GM12891 (cell line): ENCODE measurements around the gene ZNF385B.

ENCODE experiments used
- DNase-seq: peaks from one replicate; pipeline ENCODE4 v3.0.0; 2011; ENCODE audit warnings: low spot score; ENCODE audit not compliant: insufficient read length
- FAIRE-seq: peaks from 2 replicates; lab custom pipeline; 2011; peaks lifted over from hg19 to GRCh38; lab: Jason Lieb, UNC
- PAX5 ChIP-seq: IDR thresholded peaks from 2 replicates; pipeline ENCODE4 v1.6.1; 2011; ENCODE audit warnings: low read length, moderate library complexity, mild to moderate bottlenecking; ENCODE audit not compliant: insufficient read depth, severe bottlenecking
- POLR2A ChIP-seq: IDR thresholded peaks from 2 replicates; pipeline ENCODE4 v1.6.1; 2011; ENCODE audit warnings: low read depth, low read length, control low read depth
- POLR2AphosphoS5 ChIP-seq: IDR thresholded peaks from 2 replicates; pipeline ENCODE4 v1.6.1; 2011; ENCODE audit warnings: low read depth, low read length, control low read depth
- POU2F2 ChIP-seq: IDR thresholded peaks from 2 replicates; pipeline ENCODE4 v1.6.1; 2011; ENCODE audit warnings: low read depth, mild to moderate bottlenecking, control low read depth, low read length, moderate library complexity
- SPI1 ChIP-seq: IDR thresholded peaks from 2 replicates; pipeline ENCODE4 v1.6.1; 2011; ENCODE audit warnings: low read depth, low read length, control low read depth
- TAF1 ChIP-seq: IDR thresholded peaks from 2 replicates; pipeline ENCODE4 v1.6.1; 2011; ENCODE audit warnings: low read depth, low read length, control low read depth

ZNF385B gene

GRCh38 chr2:179613299-179613651 is 248.1 kb downstream of the ZNF385B start:
- FAIRE-seq (no peak), DNase-seq (no peak)
- TF ChIP-seq TAF1 (no peak), POU2F2 (no peak), POLR2AphosphoS5 (no peak), PAX5 (no peak), POLR2A (no peak), SPI1 (no peak)

GRCh38 chr2:179612591-179613298 is 248.7 kb downstream of the ZNF385B start:
- no peak for FAIRE-seq
- TF ChIP-seq POLR2A (no peak), SPI1 (no peak), POLR2AphosphoS5 (no peak), TAF1 (no peak), PAX5 (no peak), POU2F2 (no peak)
- DNase-seq, result no peak

- FAIRE-seq (no peak), DNase-seq (no peak)
- TF ChIP-seq TAF1 (no peak), SPI1 (no peak), PAX5 (no peak), POU2F2 (no peak), POLR2A (no peak), POLR2AphosphoS5 (no peak)
These were observed 249.3 kb downstream of the ZNF385B start for GRCh38 chr2:179612108-179612507.

DNA sequence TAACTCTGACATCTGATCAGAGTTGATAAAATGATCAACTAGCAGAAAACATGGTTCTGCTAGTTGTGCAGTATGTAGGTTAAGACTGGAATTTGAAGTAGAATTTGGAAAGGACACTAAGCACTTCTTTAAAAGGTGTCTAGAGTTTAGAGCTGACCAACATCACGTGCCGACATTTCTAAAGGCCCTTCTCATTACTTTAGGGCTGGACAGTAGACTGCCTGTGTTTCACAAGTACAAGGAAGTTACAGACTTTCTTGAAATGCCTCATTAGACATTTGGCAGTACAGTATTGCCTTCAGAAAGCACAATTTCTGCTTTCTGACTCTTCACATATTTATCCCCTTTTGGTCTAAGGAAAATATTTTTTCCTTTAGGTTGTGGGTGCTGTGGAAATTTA is 255.3 kb downstream of the ZNF385B start:
- FAIRE-seq, result no peak
- DNase-seq, result no peak
- TF ChIP-seq POLR2AphosphoS5, result no peak
- no peak for TF ChIP-seq POU2F2
- TF ChIP-seq SPI1, result no peak
- no peak for TF ChIP-seq TAF1
- TF ChIP-seq POLR2A, result no peak
- no peak for TF ChIP-seq PAX5

- TF ChIP-seq POU2F2, result no peak
- no peak for TF ChIP-seq PAX5
- no peak for TF ChIP-seq SPI1
- TF ChIP-seq TAF1, result no peak
- no peak for TF ChIP-seq POLR2A
- TF ChIP-seq POLR2AphosphoS5, result no peak
- FAIRE-seq (no peak), DNase-seq (no peak)
These were observed 256.1 kb downstream of the ZNF385B start for GRCh38 chr2:179605341-179605740.

DNA sequence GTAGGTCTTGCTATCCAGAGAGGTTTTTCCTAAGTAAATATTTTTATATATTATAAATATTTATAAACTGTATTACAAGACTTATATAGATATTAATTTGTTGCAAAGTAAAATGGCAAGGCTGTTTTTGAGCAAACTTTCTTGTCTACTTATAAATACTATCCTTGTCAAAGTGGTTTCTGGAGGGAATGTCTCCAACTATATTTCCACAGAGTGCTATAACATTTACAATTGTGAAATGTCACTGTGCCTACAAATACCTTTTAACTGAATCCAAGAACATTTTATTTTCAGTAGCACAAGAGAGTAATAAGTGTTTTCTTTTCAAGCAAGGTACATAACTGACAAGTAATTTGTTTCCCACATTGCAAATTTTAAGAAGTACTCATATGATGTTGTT is 256.8 kb downstream of the ZNF385B start:
- TF ChIP-seq TAF1, result no peak
- no peak for TF ChIP-seq POU2F2
- no peak for TF ChIP-seq POLR2A
- TF ChIP-seq POLR2AphosphoS5, result no peak
- no peak for TF ChIP-seq PAX5
- TF ChIP-seq SPI1, result no peak
- DNase-seq, result no peak
- FAIRE-seq, result no peak

GRCh38 chr2:179602452-179602851 is 259.0 kb downstream of the ZNF385B start:
- no peak for FAIRE-seq
- no peak for TF ChIP-seq SPI1
- no peak for TF ChIP-seq POLR2A
- TF ChIP-seq POU2F2, result no peak
- no peak for TF ChIP-seq TAF1
- no peak for TF ChIP-seq PAX5
- TF ChIP-seq POLR2AphosphoS5, result no peak
- no peak for DNase-seq

DNA sequence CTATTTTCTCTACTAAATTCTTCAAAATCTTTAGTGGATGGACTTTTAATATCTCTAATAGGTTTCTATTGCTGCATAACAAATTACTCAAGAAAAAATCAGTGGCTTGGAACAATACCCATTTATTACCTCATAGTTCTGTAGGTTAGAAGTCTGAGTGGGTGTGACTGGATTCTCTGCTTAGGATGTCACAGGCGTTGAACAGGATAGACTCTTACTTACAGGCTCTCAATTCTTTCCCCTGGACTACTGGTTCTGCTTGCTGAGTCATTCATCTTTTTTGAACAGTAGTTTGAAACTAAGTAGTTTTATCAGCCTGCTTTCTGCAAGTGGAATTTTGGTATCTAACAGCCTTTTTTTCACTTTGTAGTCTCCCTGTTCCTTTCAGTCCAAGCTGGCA is 265.4 kb downstream of the ZNF385B start:
- no peak for FAIRE-seq
- TF ChIP-seq SPI1 (no peak), POLR2AphosphoS5 (no peak), PAX5 (no peak), POU2F2 (no peak), TAF1 (no peak), POLR2A (no peak)
- no peak for DNase-seq

GRCh38 chr2:179595284-179595683 is 266.1 kb downstream of the ZNF385B start:
- no peak for TF ChIP-seq TAF1
- TF ChIP-seq POU2F2, result no peak
- TF ChIP-seq PAX5, result no peak
- TF ChIP-seq POLR2A, result no peak
- no peak for TF ChIP-seq SPI1
- TF ChIP-seq POLR2AphosphoS5, result no peak
- FAIRE-seq, result no peak
- no peak for DNase-seq
